GM15510 (cell line): ENCODE data around the gene GNAT2.

ENCODE experiments used
- POLR2A ChIP-seq: IDR thresholded peaks from 3 replicates; pipeline ENCODE4 v1.6.1; 2011; ENCODE audit warnings: borderline replicate concordance; ENCODE audit not compliant: insufficient read length; ENCODE audit errors: extremely low read depth

GNAT2 gene

GRCh38 chr1:109573785-109574184, 45.6 kb downstream of the GNAT2 start:
- TF ChIP-seq POLR2A: no peak

GRCh38 chr1:109570414-109570813, 49.0 kb downstream of the GNAT2 start:
- no peak for TF ChIP-seq POLR2A

- TF ChIP-seq POLR2A: no peak
Observed at GRCh38 chr1:109569323-109569722, 50.1 kb downstream of the GNAT2 start.

GRCh38 chr1:109567877-109568672, 51.3 kb downstream of the GNAT2 start:
- no peak for TF ChIP-seq POLR2A

- TF ChIP-seq POLR2A: no peak
Observed at GRCh38 chr1:109566982-109567381, 52.4 kb downstream of the GNAT2 start.

GRCh38 chr1:109565241-109565640, 54.2 kb downstream of the GNAT2 start:
- TF ChIP-seq POLR2A: no peak

GRCh38 chr1:109564194-109564878, 55.1 kb downstream of the GNAT2 start:
- no peak for TF ChIP-seq POLR2A

GRCh38 chr1:109559995-109560394, 59.4 kb downstream of the GNAT2 start:
- no peak for TF ChIP-seq POLR2A

- TF ChIP-seq POLR2A: no peak
Observed at GRCh38 chr1:109557520-109557919, 61.9 kb downstream of the GNAT2 start.

GRCh38 chr1:109556563-109556962, 62.9 kb downstream of the GNAT2 start:
- no peak for TF ChIP-seq POLR2A
